ENCODE data around the gene FGGY. TPM values are rescaled to one million over a fixed set of nuclear protein-coding genes. Genes with fewer than 3 reads are reported as not detected.
"Not testable (repeated sequence)": the region's sequence is repeated elsewhere in the genome, so short reads cannot be mapped to it uniquely, and the experiment has no call there.

Gene FGGY
- total RNA-seq, 2 donors from 2014 or later, result 12.4 to 17.9 TPM

GRCh38 chr1:59526240-59526639 is 229.3 kb downstream of the FGGY start:
- Mint-ChIP-seq H3K9me3 (no peaks in the 10 kb centered on the region), H3K27ac (no peak overlapping the region), H3K4me1 (ENCODE audit: low read depth) (no peaks in the 10 kb centered on the region), H3K36me3 (ENCODE audit: insufficient read depth in 2 of 2) (no peaks in the 10 kb centered on the region), H3K27me3 (ENCODE audit: low read depth) (no peaks in the 10 kb centered on the region), H3K4me3 (no peak overlapping the region)
- ATAC-seq (replicated peaks in 1 of 2), result no peak
- DNase-seq, result no peak

- ATAC-seq (replicated peaks in 1 of 2) (no peak), DNase-seq (no peak)
- H3K27me3 Mint-ChIP-seq (ENCODE audit: low read depth), result no peaks in the 10 kb centered on the region
- peaks cover 2% of the 10 kb centered on the region in 2 donors for H3K9me3 Mint-ChIP-seq
- H3K36me3 Mint-ChIP-seq (ENCODE audit: insufficient read depth in 2 of 2), result peaks cover under 1 to 2% of the 10 kb centered on the region in 2 donors
- no peak overlapping the region for H3K27ac Mint-ChIP-seq
- no peak overlapping the region for H3K4me3 Mint-ChIP-seq
- H3K4me1 Mint-ChIP-seq (ENCODE audit: low read depth), result no peaks in the 10 kb centered on the region
Measured at GRCh38 chr1:59528471-59528870, 231.6 kb downstream of the FGGY start.

GRCh38 chr1:59528900-59529299 is 232.0 kb downstream of the FGGY start:
- H3K36me3 Mint-ChIP-seq (ENCODE audit: insufficient read depth in 2 of 2), result peaks cover 2% of the 10 kb centered on the region in 2 donors

GRCh38 chr1:59530119-59530518 is 233.2 kb downstream of the FGGY start:
- Mint-ChIP-seq H3K9me3 (peaks cover 3 to 4% of the 10 kb centered on the region in 2 donors), H3K27ac (no peak overlapping the region), H3K27me3 (ENCODE audit: low read depth) (no peaks in the 10 kb centered on the region), H3K36me3 (ENCODE audit: insufficient read depth in 2 of 2) (peaks cover 2 to 3% of the 10 kb centered on the region in 2 donors), H3K4me1 (ENCODE audit: low read depth) (no peaks in the 10 kb centered on the region), H3K4me3 (no peak overlapping the region)
- DNase-seq (no peak), ATAC-seq (replicated peaks in 1 of 2) (no peak)

More at GRCh38 chr1:59528900-59529299, 232.0 kb downstream of the FGGY start:
- no peak overlapping the region for H3K27ac Mint-ChIP-seq
- H3K9me3 Mint-ChIP-seq, result peaks cover 2% of the 10 kb centered on the region in 2 donors
- no peaks in the 10 kb centered on the region for H3K27me3 Mint-ChIP-seq (ENCODE audit: low read depth)
- no peak overlapping the region for H3K4me3 Mint-ChIP-seq
- no peaks in the 10 kb centered on the region for H3K4me1 Mint-ChIP-seq (ENCODE audit: low read depth)
- no peak for DNase-seq
- ATAC-seq (replicated peaks in 1 of 2), result no peak

GRCh38 chr1:59532102-59532501 is 235.2 kb downstream of the FGGY start:
- no peak overlapping the region for H3K4me3 Mint-ChIP-seq
- no peak overlapping the region for H3K27ac Mint-ChIP-seq
- no peaks in the 10 kb centered on the region for H3K4me1 Mint-ChIP-seq (ENCODE audit: low read depth)
- DNase-seq (no peak), ATAC-seq (replicated peaks in 1 of 2) (no peak)
- peaks cover 2 to 3% of the 10 kb centered on the region in 2 donors for H3K36me3 Mint-ChIP-seq (ENCODE audit: insufficient read depth in 2 of 2)
- no peaks in the 10 kb centered on the region for H3K27me3 Mint-ChIP-seq (ENCODE audit: low read depth)
- peaks cover 3 to 4% of the 10 kb centered on the region in 2 donors for H3K9me3 Mint-ChIP-seq

GRCh38 chr1:59538476-59538875 is 241.6 kb downstream of the FGGY start:
- not testable (repeated sequence) for H3K9me3 Mint-ChIP-seq; H3K27ac Mint-ChIP-seq; DNase-seq; H3K4me1 Mint-ChIP-seq (ENCODE audit: low read depth); H3K36me3 Mint-ChIP-seq (ENCODE audit: insufficient read depth in 2 of 2); H3K4me3 Mint-ChIP-seq; ATAC-seq (replicated peaks in 1 of 2); H3K27me3 Mint-ChIP-seq (ENCODE audit: low read depth)

- no peaks in the 10 kb centered on the region for H3K4me1 Mint-ChIP-seq (ENCODE audit: low read depth)
- no peak overlapping the region for H3K27ac Mint-ChIP-seq
- H3K9me3 Mint-ChIP-seq, result no peaks in the 10 kb centered on the region
- no peaks in the 10 kb centered on the region for H3K36me3 Mint-ChIP-seq (ENCODE audit: insufficient read depth in 2 of 2)
- DNase-seq (no peak), ATAC-seq (replicated peaks in 1 of 2) (no peak)
- no peak overlapping the region for H3K4me3 Mint-ChIP-seq
- H3K27me3 Mint-ChIP-seq (ENCODE audit: low read depth), result no peaks in the 10 kb centered on the region
Measured at GRCh38 chr1:59539961-59540681, 243.2 kb downstream of the FGGY start.

GRCh38 chr1:59541161-59541560 is 244.3 kb downstream of the FGGY start:
- H3K4me1 Mint-ChIP-seq (ENCODE audit: low read depth), result no peaks in the 10 kb centered on the region
- no peak for ATAC-seq (replicated peaks in 1 of 2)
- H3K27me3 Mint-ChIP-seq (ENCODE audit: low read depth), result no peaks in the 10 kb centered on the region
- no peaks in the 10 kb centered on the region for H3K9me3 Mint-ChIP-seq
- H3K4me3 Mint-ChIP-seq, result no peak overlapping the region
- DNase-seq, result no peak
- no peaks in the 10 kb centered on the region for H3K36me3 Mint-ChIP-seq (ENCODE audit: insufficient read depth in 2 of 2)
- no peak overlapping the region for H3K27ac Mint-ChIP-seq

- no peaks in the 10 kb centered on the region for H3K4me1 Mint-ChIP-seq (ENCODE audit: low read depth)
- no peaks in the 10 kb centered on the region for H3K27me3 Mint-ChIP-seq (ENCODE audit: low read depth)
- no peaks in the 10 kb centered on the region for H3K9me3 Mint-ChIP-seq
- no peak overlapping the region for H3K4me3 Mint-ChIP-seq
- ATAC-seq (replicated peaks in 1 of 2) (no peak), DNase-seq (no peak)
- H3K27ac Mint-ChIP-seq, result no peak overlapping the region
- H3K36me3 Mint-ChIP-seq (ENCODE audit: insufficient read depth in 2 of 2), result no peaks in the 10 kb centered on the region
Measured at GRCh38 chr1:59541891-59542290, 245.0 kb downstream of the FGGY start.

- no peak overlapping the region for H3K27ac Mint-ChIP-seq
- no peak overlapping the region for H3K4me3 Mint-ChIP-seq
- H3K9me3 Mint-ChIP-seq, result no peaks in the 10 kb centered on the region
- no peaks in the 10 kb centered on the region for H3K4me1 Mint-ChIP-seq (ENCODE audit: low read depth)
- H3K36me3 Mint-ChIP-seq (ENCODE audit: insufficient read depth in 2 of 2), result no peaks in the 10 kb centered on the region
- no peaks in the 10 kb centered on the region for H3K27me3 Mint-ChIP-seq (ENCODE audit: low read depth)
- no peak for ATAC-seq (replicated peaks in 1 of 2)
- no peak for DNase-seq
Measured at GRCh38 chr1:59543211-59543668, 246.3 kb downstream of the FGGY start.

GRCh38 chr1:59544615-59545293 is 247.9 kb downstream of the FGGY start:
- Mint-ChIP-seq H3K9me3 (no peaks in the 10 kb centered on the region), H3K4me3 (no peak overlapping the region), H3K27me3 (ENCODE audit: low read depth) (no peaks in the 10 kb centered on the region), H3K27ac (peak overlapping the region; percentile 22), H3K4me1 (ENCODE audit: low read depth) (no peaks in the 10 kb centered on the region), H3K36me3 (ENCODE audit: insufficient read depth in 2 of 2) (no peaks in the 10 kb centered on the region)
- DNase-seq, result no peak
- ATAC-seq (replicated peaks in 1 of 2), result no peak

- no peak for DNase-seq
- no peaks in the 10 kb centered on the region for H3K27me3 Mint-ChIP-seq (ENCODE audit: low read depth)
- no peaks in the 10 kb centered on the region for H3K36me3 Mint-ChIP-seq (ENCODE audit: insufficient read depth in 2 of 2)
- no peak for ATAC-seq (replicated peaks in 1 of 2)
- no peaks in the 10 kb centered on the region for H3K9me3 Mint-ChIP-seq
- H3K27ac Mint-ChIP-seq, result no peak overlapping the region
- no peak overlapping the region for H3K4me3 Mint-ChIP-seq
- no peaks in the 10 kb centered on the region for H3K4me1 Mint-ChIP-seq (ENCODE audit: low read depth)
Measured at GRCh38 chr1:59545830-59546229, 248.9 kb downstream of the FGGY start.

GRCh38 chr1:59549066-59549837 is 252.4 kb downstream of the FGGY start:
- DNase-seq (no peak), ATAC-seq (replicated peaks in 1 of 2) (no peak)
- Mint-ChIP-seq H3K4me3 (no peak overlapping the region), H3K36me3 (ENCODE audit: insufficient read depth in 2 of 2) (no peaks in the 10 kb centered on the region), H3K4me1 (ENCODE audit: low read depth) (no peaks in the 10 kb centered on the region), H3K27ac (no peak overlapping the region), H3K27me3 (ENCODE audit: low read depth) (no peaks in the 10 kb centered on the region), H3K9me3 (no peaks in the 10 kb centered on the region)
